ENCODE results near the gene SCGB1C1.

The SCGB1C1 gene

GRCh38 chr11:198236-198806, 5.4 kb downstream of the SCGB1C1 start:
- POLR2A ChIA-PET, result interaction anchor here (1.3 kb wide), 1 partner anchor 9 kb away, joined by 3 read pairs; the partner anchor contains the start of genes BET1L and RIC8A
- DNase-seq (ENCODE audit: extremely low spot score), result no peak
- CTCF ChIA-PET, result no interaction called here
- TF ChIP-seq CTCF (IDR thresholded peaks at IDR 0.05; ENCODE audit: control extremely low read depth, extremely low read depth, low read depth, missing control alignments), result no peak

GRCh38 chr11:199004-199581, 6.2 kb downstream of the SCGB1C1 start:
- CTCF ChIA-PET, result no interaction called here
- no peak for TF ChIP-seq CTCF (IDR thresholded peaks at IDR 0.05; ENCODE audit: control extremely low read depth, extremely low read depth, low read depth, missing control alignments)
- DNase-seq (ENCODE audit: extremely low spot score), result no peak
- POLR2A ChIA-PET, result interaction anchor here (1.3 kb wide), 1 partner anchor 8 kb away, joined by 3 read pairs; the partner anchor contains the start of genes BET1L and RIC8A

- ChIA-PET CTCF (no interaction called here), POLR2A (interaction anchor here (1.4 kb wide), 1 partner anchor 16 kb away, joined by 3 read pairs; no protein-coding TSS in a partner anchor)
- no peak for TF ChIP-seq CTCF (IDR thresholded peaks at IDR 0.05; ENCODE audit: control extremely low read depth, extremely low read depth, low read depth, missing control alignments)
- no peak for DNase-seq (ENCODE audit: extremely low spot score)
Observed at GRCh38 chr11:199782-200181, 6.9 kb downstream of the SCGB1C1 start.

GRCh38 chr11:200224-201003, 7.5 kb downstream of the SCGB1C1 start:
- DNase-seq (ENCODE audit: extremely low spot score), result no peak
- POLR2A ChIA-PET, result interaction anchor here (1.4 kb wide), 1 partner anchor 16 kb away, joined by 3 read pairs; no protein-coding TSS in a partner anchor
- CTCF ChIA-PET, result no interaction called here
- TF ChIP-seq CTCF (IDR thresholded peaks at IDR 0.05; ENCODE audit: control extremely low read depth, extremely low read depth, low read depth, missing control alignments), result no peak

- DNase-seq (ENCODE audit: extremely low spot score), result no peak
- POLR2A ChIA-PET, result no interaction called here
- TF ChIP-seq CTCF (IDR thresholded peaks at IDR 0.05; ENCODE audit: control extremely low read depth, extremely low read depth, low read depth, missing control alignments), result no peak
- CTCF ChIA-PET, result no interaction called here
Observed at GRCh38 chr11:201966-202365, 9.1 kb downstream of the SCGB1C1 start.

- no peak for TF ChIP-seq CTCF (IDR thresholded peaks at IDR 0.05; ENCODE audit: control extremely low read depth, extremely low read depth, low read depth, missing control alignments)
- ChIA-PET POLR2A (no interaction called here), CTCF (interaction anchor here (1.6 to 1.8 kb wide), 2 partner anchors 48 to 352 kb away, joined by 3 to 5 read pairs; no protein-coding TSS in a partner anchor)
- DNase-seq (ENCODE audit: extremely low spot score), result no peak
Observed at GRCh38 chr11:202490-202889, 9.6 kb downstream of the SCGB1C1 start.

Data from GM10248 (cell line).